ENCODE data around the gene NUP88. TPM values are rescaled to one million over a fixed set of nuclear protein-coding genes. Genes with fewer than 3 reads are reported as not detected.

NUP88 gene
- total RNA-seq, 1 experiment from 2014 or later: 93.2 TPM

DNA sequence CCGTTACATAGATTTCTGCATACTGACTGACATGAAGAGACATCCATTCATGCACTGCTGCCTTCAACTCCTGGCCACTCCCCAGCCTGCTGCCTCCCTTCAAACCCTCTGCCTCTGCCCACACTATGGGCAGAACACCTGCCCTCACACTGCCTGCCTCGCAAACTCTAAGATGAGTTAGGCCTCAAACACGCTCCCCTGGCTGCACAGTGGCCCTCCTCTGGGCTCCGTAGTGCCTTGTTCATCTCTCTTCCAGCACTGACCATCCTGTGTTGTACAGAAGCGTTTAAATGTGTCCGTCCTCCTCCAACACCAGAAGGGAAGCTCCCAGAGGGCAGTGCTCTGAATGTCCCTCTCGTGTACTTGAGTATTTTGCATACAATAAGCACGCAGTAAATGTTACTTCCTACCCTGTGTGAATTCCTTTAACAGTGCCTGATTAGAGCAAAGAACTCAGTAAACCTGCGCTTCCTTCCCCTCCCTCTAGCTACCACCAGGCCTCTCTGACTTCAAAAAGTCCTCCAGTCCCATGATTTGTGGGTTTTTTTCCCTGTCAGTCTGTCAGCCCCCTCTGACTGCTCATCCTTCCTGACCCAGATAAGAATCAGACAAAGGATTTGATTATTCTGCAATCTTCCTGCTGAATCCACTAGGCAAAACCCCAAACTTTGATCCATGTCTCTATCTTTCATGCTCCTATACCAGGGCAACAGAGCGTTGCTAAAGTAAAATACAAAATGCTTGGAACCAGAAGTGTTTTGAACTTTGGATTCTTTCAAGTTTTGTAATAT, 45.5 kb upstream of the NUP88 start:
- RAD21 ChIA-PET (ENCODE audit: low non-redundant PET in 1 of 2, low total read pairs in 2 of 2, uncharacterized antibody in 2 of 2, unreplicated experiment in 2 of 2): no interaction called here
- no peak for ATAC-seq
- intact Hi-C loops (cut with micrococcal nuclease): no loop called here
- H4K20me1 ChIP-seq (ENCODE audit: insufficient read depth): peaks cover 11% of the 10 kb centered on the region; the same call in 1 of the 2 replicates
- BruUV-seq (replicated peaks): no TSS peak
- peaks cover 4 to 5% of the 10 kb centered on the region in 2 experiments; a peak in 2 of 4 replicates for H3K36me3 ChIP-seq (ENCODE audit: control insufficient read depth in 1 of 2, insufficient read depth in 2 of 2, low read length in 2 of 2)
- H2AFZ ChIP-seq (ENCODE audit: low read depth, low read length, poor library complexity, severe bottlenecking): no peak overlapping the region
- peaks cover 73% of the 10 kb centered on the region for H3K79me2 ChIP-seq (ENCODE audit: insufficient read depth, low read length)
- no peaks in the 10 kb centered on the region for H3K9me3 ChIP-seq (ENCODE audit: control insufficient read depth in 1 of 2, insufficient read depth in 1 of 2, low read depth in 1 of 2, low read length in 2 of 2)
- H3K4me2 ChIP-seq (ENCODE audit: low read length): no peak overlapping the region
- POLR2A ChIA-PET: no interaction called here
- no peaks in the 10 kb centered on the region for H3K9me2 ChIP-seq (ENCODE audit: insufficient read depth)
- DNase-seq (ENCODE audit: low read depth, low spot score): no peak
- no peak overlapping the region for H3K9ac ChIP-seq (ENCODE audit: low read length)
- peaks cover 0 to 17% of the 10 kb centered on the region in 2 experiments; a peak in 2 of 4 replicates for H3K4me1 ChIP-seq (ENCODE audit: control insufficient read depth in 1 of 2, insufficient read depth in 2 of 2, low read length in 2 of 2)
- no peak overlapping the region for H3K4me3 ChIP-seq (replicated peaks in 1 of 2; ENCODE audit: low read depth in 1 of 2, low read length in 2 of 2)
- no peak for TF ChIP-seq EGR1 (IDR thresholded peaks at IDR 0.05; ENCODE audit: low read depth)
- no peak for TF ChIP-seq YY1 (IDR thresholded peaks at IDR 0.05; ENCODE audit: extremely low read depth, insufficient replicate concordance, low read depth, low read length)
- TF ChIP-seq, protein P1, sequence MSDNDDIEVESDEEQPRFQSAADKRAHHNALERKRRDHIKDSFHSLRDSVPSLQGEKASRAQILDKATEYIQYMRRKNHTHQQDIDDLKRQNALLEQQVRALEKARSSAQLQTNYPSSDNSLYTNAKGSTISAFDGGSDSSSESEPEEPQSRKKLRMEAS (IDR thresholded peaks at IDR 0.05): no peak
- no peak for TF ChIP-seq ELF1 (IDR thresholded peaks at IDR 0.05; ENCODE audit: borderline replicate concordance, low read depth)
- TF ChIP-seq CBX3 (IDR thresholded peaks at IDR 0.05; ENCODE audit: low read depth): no peak
- TF ChIP-seq, protein P2, sequence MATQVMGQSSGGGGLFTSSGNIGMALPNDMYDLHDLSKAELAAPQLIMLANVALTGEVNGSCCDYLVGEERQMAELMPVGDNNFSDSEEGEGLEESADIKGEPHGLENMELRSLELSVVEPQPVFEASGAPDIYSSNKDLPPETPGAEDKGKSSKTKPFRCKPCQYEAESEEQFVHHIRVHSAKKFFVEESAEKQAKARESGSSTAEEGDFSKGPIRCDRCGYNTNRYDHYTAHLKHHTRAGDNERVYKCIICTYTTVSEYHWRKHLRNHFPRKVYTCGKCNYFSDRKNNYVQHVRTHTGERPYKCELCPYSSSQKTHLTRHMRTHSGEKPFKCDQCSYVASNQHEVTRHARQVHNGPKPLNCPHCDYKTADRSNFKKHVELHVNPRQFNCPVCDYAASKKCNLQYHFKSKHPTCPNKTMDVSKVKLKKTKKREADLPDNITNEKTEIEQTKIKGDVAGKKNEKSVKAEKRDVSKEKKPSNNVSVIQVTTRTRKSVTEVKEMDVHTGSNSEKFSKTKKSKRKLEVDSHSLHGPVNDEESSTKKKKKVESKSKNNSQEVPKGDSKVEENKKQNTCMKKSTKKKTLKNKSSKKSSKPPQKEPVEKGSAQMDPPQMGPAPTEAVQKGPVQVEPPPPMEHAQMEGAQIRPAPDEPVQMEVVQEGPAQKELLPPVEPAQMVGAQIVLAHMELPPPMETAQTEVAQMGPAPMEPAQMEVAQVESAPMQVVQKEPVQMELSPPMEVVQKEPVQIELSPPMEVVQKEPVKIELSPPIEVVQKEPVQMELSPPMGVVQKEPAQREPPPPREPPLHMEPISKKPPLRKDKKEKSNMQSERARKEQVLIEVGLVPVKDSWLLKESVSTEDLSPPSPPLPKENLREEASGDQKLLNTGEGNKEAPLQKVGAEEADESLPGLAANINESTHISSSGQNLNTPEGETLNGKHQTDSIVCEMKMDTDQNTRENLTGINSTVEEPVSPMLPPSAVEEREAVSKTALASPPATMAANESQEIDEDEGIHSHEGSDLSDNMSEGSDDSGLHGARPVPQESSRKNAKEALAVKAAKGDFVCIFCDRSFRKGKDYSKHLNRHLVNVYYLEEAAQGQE (IDR thresholded peaks at IDR 0.05; ENCODE audit: low read depth): no peak
- TF ChIP-seq TCF7L2 (IDR thresholded peaks at IDR 0.05; ENCODE audit: borderline replicate concordance, extremely low read depth, insufficient read depth, insufficient read length): no peak
- TF ChIP-seq ZNF274 (IDR thresholded peaks at IDR 0.05; ENCODE audit: low read depth, low read length): no peak
- no peak for TF ChIP-seq FOSL1 (IDR thresholded peaks at IDR 0.05; ENCODE audit: low read depth)
- no peak for TF ChIP-seq EZH2 (IDR thresholded peaks at IDR 0.05)
- no peak overlapping the region for H3K27ac ChIP-seq (ENCODE audit: low read depth, low read length)
- no peaks in the 10 kb centered on the region for H3K27me3 ChIP-seq (ENCODE audit: insufficient read depth, low read length)
- CTCF ChIA-PET: interaction anchor here (1.3 kb wide), 1 partner anchor 26 kb away, joined by 4 read pairs; the partner anchor contains the start of gene C1QBP

Data from HCT116 (cell line).